WTC11 (cell line): Measurements from ENCODE around the gene FMN2. TPM values are rescaled to one million over a fixed set of nuclear protein-coding genes. Genes with fewer than 3 reads are reported as not detected.

Source experiments
- ATAC-seq: fragments of 200-7000 bp; cut with Tn5 transposase; 2 replicates; pipeline ENCODE4 v1.10.0; 2021; ENCODE audit warnings: mild to moderate bottlenecking, moderate library complexity
- CTCF ChIA-PET: fragments of 300-600 bp; sonication (Branson Sonifier 250); formaldehyde crosslinking; loops from one replicate; lab custom pipeline; 2021; ENCODE audit warnings: antibody characterized with exemption; lab: Charles Lee
- POLR2A ChIA-PET: fragments of 350-600 bp; sonication (Branson Sonifier 250); formaldehyde crosslinking; loops from one replicate; lab custom pipeline; 2021; ENCODE audit warnings: antibody characterized with exemption; lab: Charles Lee
- DNase-seq: peaks from one replicate; pipeline ENCODE4 v3.0.0; 2021; ENCODE audit warnings: low spot score
- H3K27ac Mint-ChIP-seq: 2 replicates; pipeline ENCODE4 v1.8.0; 2021; ENCODE audit warnings: mixed read lengths
- H3K27me3 Mint-ChIP-seq: 2 replicates; pipeline ENCODE4 v1.8.0; 2021; ENCODE audit warnings: low read depth, mild to moderate bottlenecking, moderate library complexity, mixed read lengths
- H3K36me3 Mint-ChIP-seq: 2 replicates; pipeline ENCODE4 v1.8.0; 2021; ENCODE audit warnings: mixed read lengths
- H3K4me1 Mint-ChIP-seq: 2 replicates; pipeline ENCODE4 v1.8.0; 2022; ENCODE audit warnings: mixed read lengths
- H3K4me3 Mint-ChIP-seq: 2 replicates; pipeline ENCODE4 v1.8.0; 2021; ENCODE audit warnings: mild to moderate bottlenecking, moderate library complexity, mixed read lengths
- H3K9me3 Mint-ChIP-seq: 2 replicates; pipeline ENCODE4 v1.8.0; 2021; ENCODE audit warnings: mixed read lengths
- ATF2 ChIP-seq: sonication (generic); formaldehyde crosslinking; IDR thresholded peaks from 2 replicates; pipeline ENCODE4 v1.8.1; 2022; ENCODE audit warnings: low read depth, missing genetic modification reagents, borderline replicate concordance
- CTCF ChIP-seq: fragments of 200-600 bp; IDR thresholded peaks from 2 replicates; pipeline ENCODE4 v1.8.0; 2022; ENCODE audit warnings: antibody characterized with exemption
- ERG ChIP-seq: fragments of 250-450 bp; sonication (Bioruptor Pico); IDR thresholded peaks from 2 replicates; pipeline ENCODE4 v1.8.0; 2021; ENCODE audit warnings: mild to moderate bottlenecking
- FOXK1 ChIP-seq: sonication (generic); formaldehyde crosslinking; IDR thresholded peaks from 2 replicates; pipeline ENCODE4 v1.8.0; 2022; ENCODE audit warnings: mild to moderate bottlenecking, moderate library complexity, missing genetic modification reagents
- GTF2I ChIP-seq: fragments of 250-450 bp; sonication (Bioruptor Pico); conservative IDR thresholded peaks from 2 replicates; pipeline ENCODE4 v1.4.0; 2021; ENCODE audit warnings: mild to moderate bottlenecking
- HMGXB4 ChIP-seq: sonication (generic); formaldehyde crosslinking; IDR thresholded peaks from 2 replicates; pipeline ENCODE4 v1.8.1; 2023; ENCODE audit warnings: mild to moderate bottlenecking, moderate library complexity, missing genetic modification reagents
- JUN ChIP-seq: sonication (generic); formaldehyde crosslinking; IDR thresholded peaks from 2 replicates; pipeline ENCODE4 v1.8.0; 2023; ENCODE audit warnings: mild to moderate bottlenecking, missing genetic modification reagents
- NR2C2 ChIP-seq: sonication (generic); formaldehyde crosslinking; IDR thresholded peaks from 2 replicates; pipeline ENCODE4 v1.8.0; 2022; ENCODE audit warnings: mild to moderate bottlenecking, missing genetic modification reagents
- OVOL2 ChIP-seq: fragments of 250-450 bp; sonication (Bioruptor Pico); IDR thresholded peaks from 2 replicates; pipeline ENCODE4 v1.9.0; 2021; ENCODE audit warnings: mild to moderate bottlenecking, borderline replicate concordance
- RORB ChIP-seq: fragments of 250-450 bp; sonication (Bioruptor Pico); IDR thresholded peaks from 2 replicates; pipeline ENCODE4 v1.9.0; 2021; ENCODE audit warnings: mild to moderate bottlenecking
- TEAD4 ChIP-seq: sonication (generic); formaldehyde crosslinking; IDR thresholded peaks from 2 replicates; pipeline ENCODE4 v1.8.0; 2022; ENCODE audit warnings: mild to moderate bottlenecking, missing genetic modification reagents
- ZBTB21 ChIP-seq: sonication (generic); formaldehyde crosslinking; IDR thresholded peaks from 2 replicates; pipeline ENCODE4 v1.8.1; 2023; ENCODE audit warnings: mild to moderate bottlenecking, missing genetic modification reagents, borderline replicate concordance
- ZNF232 ChIP-seq: sonication (generic); formaldehyde crosslinking; IDR thresholded peaks from 2 replicates; pipeline ENCODE4 v1.8.0; 2022; ENCODE audit warnings: mild to moderate bottlenecking, missing genetic modification reagents
- ZNF396 ChIP-seq: fragments of 250-450 bp; sonication (Bioruptor Pico); IDR thresholded peaks from 2 replicates; pipeline ENCODE4 v1.8.0; 2021; ENCODE audit warnings: mild to moderate bottlenecking, moderate library complexity, borderline replicate concordance
- ZNF512 ChIP-seq: sonication (generic); formaldehyde crosslinking; IDR thresholded peaks from 2 replicates; pipeline ENCODE4 v1.8.1; 2022; ENCODE audit warnings: missing genetic modification reagents, borderline replicate concordance
- ZNF532 ChIP-seq: fragments of 250-450 bp; sonication (Bioruptor Pico); IDR thresholded peaks from 2 replicates; pipeline ENCODE4 v1.9.0; 2021; ENCODE audit warnings: mild to moderate bottlenecking, borderline replicate concordance
- total RNA-seq: library from RNA; stranded (reverse); gene quantifications from 3 replicates; pipeline ENCODE4 v1.2.3, GENCODE V29; 2021

Gene FMN2
- total RNA-seq, 1 experiment from 2014 or later = 1.8 TPM

GRCh38 chr1:240090014-240090413, 1.7 kb upstream of the FMN2 start (continued):
- TF ChIP-seq HMGXB4 (CRISPR knock-in tag) (no peak), ATF2 (CRISPR knock-in tag) (no peak)

- ChIA-PET POLR2A (no interaction called here), CTCF (interaction anchor here (0.5 to 1.5 kb wide), 3 partner anchors 21 to 58 kb away, joined by 3 to 6 read pairs (median 4); no protein-coding TSS in a partner anchor)
- Mint-ChIP-seq H3K27ac (no peak overlapping the region), H3K9me3 (no peaks in the 10 kb centered on the region), H3K27me3 (peaks cover 43% of the 10 kb centered on the region), H3K36me3 (no peaks in the 10 kb centered on the region), H3K4me3 (peak overlapping the region; percentile 78), H3K4me1 (peaks cover 16% of the 10 kb centered on the region)
- TF ChIP-seq OVOL2 (CRISPR knock-in tag) (no peak), GTF2I (CRISPR knock-in tag) (no peak), TEAD4 (CRISPR knock-in tag) (no peak), JUN (CRISPR knock-in tag) (no peak), FOXK1 (CRISPR knock-in tag) (no peak), NR2C2 (CRISPR knock-in tag) (no peak), ZNF512 (CRISPR knock-in tag) (no peak), ZNF532 (CRISPR knock-in tag) (no peak), ZBTB21 (CRISPR knock-in tag) (no peak), RORB (CRISPR knock-in tag) (no peak), ERG (no peak), CTCF (no peak), ATF2 (CRISPR knock-in tag) (no peak), ZNF396 (no peak), ZNF232 (CRISPR knock-in tag) (no peak)
- ATAC-seq (no peak), DNase-seq (no peak)
Observed at GRCh38 chr1:240090957-240091600, 604 bp upstream of the FMN2 start.
